Stimulated activated CD8-positive, alpha-beta memory T cell treated with anti-CD3 and anti-CD28 coated beads, Interleukin-15, amount 100 ng/mL, for 48 hours (primary cell): ENCODE data around the gene C11orf58.

Source experiments
- DNase-seq, 2 donors: peaks; one replicate each; pipeline ENCODE4 v3.0.0-alpha.2; 2020; ENCODE audit warnings: low read depth in 2 of 2

C11orf58 gene

DNA sequence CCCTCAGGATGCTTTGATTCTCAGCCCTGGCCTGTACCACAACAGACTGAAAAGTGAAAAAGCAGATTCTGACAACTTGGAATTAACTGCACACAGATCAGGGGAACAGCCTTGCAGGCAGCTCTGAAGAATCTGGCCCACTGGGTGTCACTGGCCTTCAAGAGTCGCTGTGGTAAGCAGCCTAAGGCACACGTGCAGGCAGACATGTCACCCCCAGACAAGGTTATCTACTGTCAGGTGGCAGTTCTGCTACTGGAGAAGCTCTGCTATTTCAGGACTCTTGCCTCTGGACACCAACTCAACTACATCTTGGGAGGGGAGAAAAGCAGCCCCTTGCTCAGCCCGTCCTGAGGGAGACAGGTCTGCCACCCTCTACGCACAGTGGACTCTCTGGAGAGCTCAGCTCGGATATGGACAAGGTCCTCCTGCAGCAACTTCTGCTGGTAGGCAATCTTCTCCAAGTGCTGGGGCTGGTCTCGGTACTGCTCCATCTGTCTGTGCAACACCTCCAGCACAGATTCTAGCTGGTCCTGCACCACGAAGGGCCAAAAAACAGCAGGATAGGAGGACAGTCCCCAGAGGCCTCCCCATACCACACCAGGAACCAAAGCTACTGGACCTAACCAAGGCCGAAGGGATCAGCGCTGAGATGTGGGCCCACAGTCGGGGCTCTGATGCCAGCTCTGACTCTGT, 63.0 kb downstream of the C11orf58 start:
- DNase-seq: no peak

DNA sequence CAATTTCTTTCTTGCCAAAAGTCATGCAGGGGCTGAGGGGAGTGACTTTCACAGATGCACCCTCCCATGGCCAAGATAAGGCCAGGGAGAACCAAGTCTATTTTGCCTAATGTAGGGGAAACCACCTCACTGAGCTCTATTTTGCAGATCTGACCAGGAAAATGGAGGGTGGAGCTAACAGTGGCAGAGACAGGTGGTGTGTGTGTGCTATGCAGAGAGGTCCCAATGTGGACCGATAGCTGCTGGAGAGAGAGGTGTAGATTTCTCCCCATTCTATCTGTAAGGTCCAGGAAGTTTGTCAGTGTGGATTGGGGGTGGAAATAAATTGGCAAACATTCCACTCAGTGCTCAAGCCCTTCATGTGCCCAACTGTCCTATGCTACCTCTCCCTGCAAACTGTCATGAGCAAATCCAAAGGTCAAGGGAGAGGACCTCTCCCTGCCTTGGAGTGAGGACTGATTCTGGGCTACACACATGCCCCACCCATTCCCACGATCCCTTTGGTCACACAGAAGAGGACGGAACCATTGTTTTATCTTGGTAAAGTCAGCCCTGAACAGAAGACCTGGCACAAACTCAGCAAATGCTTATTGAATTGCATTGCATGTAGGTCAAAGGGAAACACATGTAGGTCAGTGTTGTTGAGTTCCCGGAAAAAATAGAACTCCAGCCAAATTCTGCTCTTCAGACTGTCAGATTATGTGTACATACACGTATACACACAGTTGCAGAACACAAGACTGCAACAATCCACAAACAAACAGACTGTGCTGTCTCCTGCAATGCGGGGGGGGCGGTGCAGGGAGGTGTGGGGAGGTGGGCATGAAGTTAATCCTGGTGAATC, 65.9 kb downstream of the C11orf58 start:
- no peak for DNase-seq

- no peak for DNase-seq
Observed at GRCh38 chr11:16805938-16806337, 67.5 kb downstream of the C11orf58 start.

DNA sequence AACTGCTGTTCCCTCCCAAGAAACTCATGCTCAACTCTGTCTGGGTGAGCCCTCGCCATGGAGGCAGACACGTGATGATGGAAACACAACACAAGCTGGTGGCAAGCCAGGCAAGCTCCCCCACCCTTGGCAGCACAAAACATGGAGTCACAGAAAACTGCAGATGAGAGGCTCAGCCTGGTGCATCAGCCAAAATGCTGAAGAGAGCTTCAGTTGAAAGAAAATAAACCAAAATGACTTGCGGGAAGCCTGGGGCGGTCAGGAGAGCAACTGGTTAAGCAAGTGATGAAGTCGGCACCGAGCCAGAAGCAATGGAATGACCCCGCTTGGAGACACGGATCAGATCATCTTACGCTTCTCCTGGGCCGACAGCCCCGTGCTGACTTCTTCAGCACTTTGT, 68.3 kb downstream of the C11orf58 start:
- no peak for DNase-seq

- no peak for DNase-seq
Observed at GRCh38 chr11:16807306-16807705, 68.9 kb downstream of the C11orf58 start.
